H1 (cell line): ENCODE results near the gene FIGNL1. TPM values are rescaled to one million over a fixed set of nuclear protein-coding genes. Genes with fewer than 3 reads are reported as not detected.

Source experiments
- CTCF ChIA-PET: fragments of 300-600 bp; sonication (Branson Sonifier 250); formaldehyde crosslinking; loops from one replicate; lab custom pipeline; 2021; ENCODE audit not compliant: partially characterized antibody; lab: Charles Lee
- POLR2A ChIA-PET: fragments of 300-600 bp; sonication (Branson Sonifier 250); formaldehyde crosslinking; loops from one replicate; lab custom pipeline; 2021; ENCODE audit warnings: inconsistent platforms; ENCODE audit not compliant: partially characterized antibody; lab: Charles Lee
- DNase-seq, 2 experiments: peaks; one replicate each; pipeline versions ENCODE4 v3.0.0 to v3.0.0-alpha.2; 2010 to 2022; ENCODE audit warnings: low spot score in 2 of 2, low read depth in 1 of 2, mixed read lengths in 1 of 2
- FAIRE-seq: peaks from 2 replicates; lab custom pipeline; 2011; peaks lifted over from hg19 to GRCh38; lab: Jason Lieb, UNC
- H2AFZ ChIP-seq: 2 replicates; pipeline ENCODE4 v1.8.1; 2012; ENCODE audit warnings: low read length, inconsistent platforms
- H2AK5ac ChIP-seq: 2 replicates; pipeline ENCODE4 v1.6.1; 2013; ENCODE audit warnings: low read depth, low read length
- H2BK120ac ChIP-seq: replicated peaks from 2 replicates; pipeline ENCODE3; 2013; ENCODE audit warnings: low read depth, low read length, inconsistent platforms
- H2BK12ac ChIP-seq: 2 replicates; pipeline ENCODE4 v1.6.1; 2013; ENCODE audit warnings: low read depth, low read length
- H2BK15ac ChIP-seq: 2 replicates; pipeline ENCODE4 v1.6.1; 2013; ENCODE audit warnings: low read length
- H2BK20ac ChIP-seq: 2 replicates; pipeline ENCODE4 v1.6.1; 2013; ENCODE audit warnings: low read length
- H2BK5ac ChIP-seq: 2 replicates; pipeline ENCODE4 v1.6.1; 2013; ENCODE audit warnings: low read depth, low read length
- H3K14ac ChIP-seq: 2 replicates; pipeline ENCODE4 v1.6.1; 2013; ENCODE audit warnings: inconsistent platforms; ENCODE audit not compliant: insufficient read length
- H3K18ac ChIP-seq: 2 replicates; pipeline ENCODE4 v1.6.1; 2013; ENCODE audit warnings: low read length; ENCODE audit errors: extremely low read depth
- H3K23ac ChIP-seq: 2 replicates; pipeline ENCODE4 v1.6.1; 2013; ENCODE audit warnings: inconsistent platforms; ENCODE audit not compliant: insufficient read length
- H3K23me2 ChIP-seq: 2 replicates; pipeline ENCODE4 v1.6.1; 2013; ENCODE audit warnings: low read depth, low read length
- H3K27ac ChIP-seq: 2 replicates; pipeline ENCODE4 v1.6.1; 2011; ENCODE audit warnings: low read depth, low read length, inconsistent platforms
- H3K27me3 ChIP-seq, 4 experiments: replicated peaks in 1 of 4; 1 replicate in 1 of 4; 2 replicates in 3 of 4; pipeline versions ENCODE4 v1.6.1 to v1.8.1; 2011 to 2013; ENCODE audit warnings: low read length in 3 of 4, mild to moderate bottlenecking in 3 of 4, inconsistent platforms in 2 of 4, mixed read lengths in 2 of 4, moderate library complexity in 1 of 4; ENCODE audit not compliant: control insufficient read depth in 3 of 4, insufficient read depth in 3 of 4; ENCODE audit errors: extremely low read depth in 1 of 4
- H3K36me3 ChIP-seq, 4 experiments: 2 replicates each; pipeline versions ENCODE4 v1.6.1 to v1.8.1; 2011 to 2013; ENCODE audit warnings: mild to moderate bottlenecking in 4 of 4, low read length in 3 of 4, moderate library complexity in 2 of 4, control low read depth in 1 of 4, inconsistent platforms in 1 of 4; ENCODE audit not compliant: insufficient read depth in 4 of 4, control insufficient read depth in 2 of 4
- H3K4ac ChIP-seq: replicated peaks from 2 replicates; pipeline ENCODE3; 2013; ENCODE audit warnings: low read length, low read depth, mixed read lengths, inconsistent platforms; ENCODE audit not compliant: insufficient read length
- H3K4me1 ChIP-seq, 4 experiments: replicated peaks in 1 of 4; 1 replicate in 1 of 4; 2 replicates in 3 of 4; pipeline versions ENCODE4 v1.6.1 to v1.8.1; 2011 to 2013; ENCODE audit warnings: low read length in 3 of 4, inconsistent platforms in 2 of 4, mixed read lengths in 1 of 4; ENCODE audit not compliant: insufficient read depth in 4 of 4, control insufficient read depth in 3 of 4
- H3K4me2 ChIP-seq, 2 experiments: 2 replicates each; pipeline versions ENCODE4 v1.6.1 to v1.8.1; 2011 to 2013; ENCODE audit warnings: low read depth in 2 of 2, low read length in 2 of 2, control low read depth in 1 of 2, inconsistent platforms in 1 of 2, mild to moderate bottlenecking in 1 of 2; ENCODE audit not compliant: insufficient read depth in 1 of 2
- H3K4me3 ChIP-seq, 4 experiments: fragments of 200-600, 300-600 bp in 1 of 4; sonication (generic), shearing (Covaris generic), sonication (Bioruptor Twin) in 1 of 4; 2 replicates each; pipeline versions ENCODE4 v1.5.1 to v1.8.1; 2011 to 2016; ENCODE audit warnings: low read length in 4 of 4, low read depth in 3 of 4, control low read depth in 2 of 4, inconsistent platforms in 2 of 4, mild to moderate bottlenecking in 2 of 4, mixed read lengths in 1 of 4, moderate library complexity in 1 of 4; ENCODE audit not compliant: insufficient read depth in 2 of 4; ENCODE audit errors: extremely low read depth in 1 of 4
- H3K56ac ChIP-seq: replicated peaks from 2 replicates; pipeline ENCODE3; 2013; ENCODE audit warnings: low read depth, mild to moderate bottlenecking, mixed read lengths, low read length, inconsistent platforms; ENCODE audit not compliant: insufficient read length
- H3K79me1 ChIP-seq: 2 replicates; pipeline ENCODE4 v1.6.1; 2013; ENCODE audit warnings: low read depth, low read length, control low read depth
- H3K79me2 ChIP-seq, 2 experiments: 2 replicates each; pipeline versions ENCODE4 v1.6.1 to v1.8.1; 2012 to 2013; ENCODE audit warnings: low read length in 2 of 2, mild to moderate bottlenecking in 2 of 2, inconsistent platforms in 1 of 2; ENCODE audit not compliant: insufficient read depth in 2 of 2, control insufficient read depth in 1 of 2
- H3K9ac ChIP-seq, 4 experiments: replicated peaks in 1 of 4; 1 replicate in 1 of 4; 2 replicates in 3 of 4; pipeline versions ENCODE4 v1.6.1 to v1.8.1; 2011 to 2013; ENCODE audit warnings: low read depth in 3 of 4, low read length in 3 of 4, control low read depth in 2 of 4, mild to moderate bottlenecking in 2 of 4, moderate library complexity in 2 of 4, inconsistent platforms in 1 of 4; ENCODE audit errors: extremely low read depth in 1 of 4
- H3K9me3 ChIP-seq, 2 experiments: 2 replicates each; pipeline versions ENCODE4 v1.6.1 to v1.8.1; 2012 to 2013; ENCODE audit warnings: mild to moderate bottlenecking in 2 of 2, moderate library complexity in 2 of 2, control low read depth in 1 of 2, inconsistent platforms in 1 of 2, low read depth in 1 of 2, low read length in 1 of 2, mixed read lengths in 1 of 2; ENCODE audit not compliant: insufficient read depth in 2 of 2
- H4K20me1 ChIP-seq, 2 experiments: replicated peaks in 1 of 2; 2 replicates each; pipeline versions ENCODE3 to v1.8.1; 2011 to 2013; ENCODE audit warnings: inconsistent platforms in 2 of 2, low read length in 2 of 2, mild to moderate bottlenecking in 1 of 2; ENCODE audit not compliant: insufficient read depth in 2 of 2, control insufficient read depth in 1 of 2
- H4K5ac ChIP-seq: 2 replicates; pipeline ENCODE4 v1.6.1; 2013; ENCODE audit warnings: low read length, low read depth, mixed read lengths, inconsistent platforms; ENCODE audit not compliant: insufficient read length
- H4K8ac ChIP-seq: 2 replicates; pipeline ENCODE4 v1.8.0; 2013; ENCODE audit warnings: mild to moderate bottlenecking, moderate library complexity, low read length, inconsistent platforms; ENCODE audit not compliant: insufficient read depth; ENCODE audit errors: extremely low read depth
- H4K91ac ChIP-seq: replicated peaks from 2 replicates; pipeline ENCODE3; 2013; ENCODE audit warnings: low read length, mixed read lengths, inconsistent platforms; ENCODE audit not compliant: insufficient read length
- ASH2L ChIP-seq: fragments of 200-600, 300-600 bp; sonication (generic); IDR thresholded peaks from one replicate; pipeline ENCODE4 v1.7.1; 2017; ENCODE audit warnings: low read length
- CHD2 ChIP-seq: IDR thresholded peaks from 2 replicates; pipeline ENCODE4 v1.6.1; 2012; ENCODE audit warnings: low read length, improper control_type of control experiment
- CTBP2 ChIP-seq: IDR thresholded peaks from 2 replicates; pipeline ENCODE4 v1.7.0; 2011; ENCODE audit warnings: borderline replicate concordance, mild to moderate bottlenecking, moderate library complexity, mixed read lengths, low read length; ENCODE audit not compliant: insufficient read depth, insufficient read length
- EGR1 ChIP-seq: IDR thresholded peaks from 2 replicates; pipeline ENCODE4 v1.6.1; 2011; ENCODE audit warnings: low read depth, low read length, borderline replicate concordance
- EP300 ChIP-seq, 2 experiments: IDR thresholded peaks; 1 replicate in 1 of 2; 2 replicates in 1 of 2; pipeline ENCODE4 v1.6.1; 2011 to 2012; ENCODE audit warnings: low read depth in 2 of 2, low read length in 2 of 2, mild to moderate bottlenecking in 2 of 2, borderline replicate concordance in 1 of 2, inconsistent platforms in 1 of 2, moderate library complexity in 1 of 2
- MAFK ChIP-seq: IDR thresholded peaks from 2 replicates; pipeline ENCODE4 v1.6.1; 2012; ENCODE audit warnings: low read depth, mild to moderate bottlenecking, improper control_type of control experiment, low read length
- NANOG ChIP-seq: IDR thresholded peaks from 2 replicates; pipeline ENCODE4 v1.6.1; 2011; ENCODE audit warnings: low read length, low read depth, mild to moderate bottlenecking, inconsistent platforms; ENCODE audit not compliant: insufficient read depth, poor library complexity, severe bottlenecking
- POLR2AphosphoS5 ChIP-seq: IDR thresholded peaks from 2 replicates; pipeline ENCODE4 v1.6.1; 2011; ENCODE audit warnings: low read depth, low read length
- RFX5 ChIP-seq: IDR thresholded peaks from 2 replicates; pipeline ENCODE4 v1.6.1; 2011; ENCODE audit warnings: low read depth, low read length, improper control_type of control experiment, borderline replicate concordance
- RNF2 ChIP-seq: fragments of 200-900, 300-1000 bp; sonication (generic); IDR thresholded peaks from 2 replicates; pipeline ENCODE4 v1.7.1; 2016; ENCODE audit warnings: borderline replicate concordance, low read depth, mild to moderate bottlenecking, antibody characterized with exemption, low read length; ENCODE audit not compliant: poor library complexity, severe bottlenecking; ENCODE audit errors: missing control alignments
- TBP ChIP-seq: IDR thresholded peaks from 2 replicates; pipeline ENCODE4 v1.6.1; 2011; ENCODE audit warnings: low read depth, low read length, improper control_type of control experiment
- WGBS, 2 experiments: shearing (Covaris generic) in 1 of 2; methylation state at CpG; one replicate each; pipeline versions ENCODE4 v1.1.6 to v1.1.7; 2013 to 2015; ENCODE audit warnings: low lambda C conversion rate in 2 of 2, mixed read lengths in 2 of 2, inconsistent platforms in 1 of 2, low coverage in 1 of 2, missing lambda C conversion rate in 1 of 2; ENCODE audit not compliant: insufficient replicate concordance in 2 of 2, insufficient coverage in 1 of 2, insufficient read length in 1 of 2; ENCODE audit errors: extremely low coverage in 1 of 2, missing lambda C conversion rate in 1 of 2; 5-methylcytosine and 5-hydroxymethylcytosine counted together
- polyA plus RNA-seq, 7 experiments: library from polyadenylated mRNA; depleted of rRNA in 3 of 7; stranded (reverse) in 5 of 7; unstranded in 2 of 7; fragments of >200 nt in 5 of 7; fragments of 200-250 nt in 2 of 7; gene quantifications; 1 replicate in 5 of 7; 2 replicates in 1 of 7; 4 replicates in 1 of 7; pipeline versions ENCODE4 v1.2.1 to v1.2.3, GENCODE V29; 2011 to 2013; ENCODE audit warnings: missing spikeins in 2 of 7, mixed read lengths in 2 of 7
- total RNA-seq: library from RNA; stranded (reverse); fragmentation: NEBNext Ultra II Directional; extraction: Animal tissue kit (Norgen Biotek cat#: 25700); gene quantifications from 2 replicates; pipeline ENCODE4 v1.2.1, GENCODE V29; 2021
- TF ChIP-seq, protein P1 (sequence below): IDR thresholded peaks from 2 replicates; pipeline ENCODE4 v1.6.1; 2011; ENCODE audit warnings: low read length, improper control_type of control experiment

Gene FIGNL1
- total and polyA plus RNA-seq, 2 of the 8 experiments (the other 6 are each of a cell fraction or from before 2014, with no cell fraction given): 6.5 to 9.9 TPM

DNA sequence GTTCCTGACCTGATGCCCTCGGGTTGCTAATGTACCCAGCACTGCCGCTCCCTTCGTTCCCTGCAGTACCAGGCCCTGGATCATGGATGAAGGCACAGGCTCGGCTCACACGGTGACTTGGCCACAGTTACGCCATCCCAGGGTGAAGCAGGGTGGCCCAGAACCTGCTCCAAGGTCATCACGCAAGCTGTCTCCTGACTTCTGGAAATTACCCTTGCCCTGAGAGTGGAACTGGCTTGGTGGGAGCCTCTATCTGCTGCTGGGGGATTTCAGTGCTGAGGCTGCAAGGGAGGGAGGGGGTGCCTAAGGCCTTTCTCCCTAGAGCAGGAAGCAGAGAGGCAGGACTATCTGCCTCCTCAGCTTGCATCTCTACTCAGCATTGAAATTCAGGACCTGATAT lies 36.6 kb downstream of the FIGNL1 start:
- H3K14ac ChIP-seq: no peak overlapping the region
- H4K91ac ChIP-seq: no peak overlapping the region
- no peak overlapping the region for H4K5ac ChIP-seq
- H3K4ac ChIP-seq: no peak overlapping the region
- H3K9ac ChIP-seq: no peak overlapping the region
- H2AFZ ChIP-seq: no peak overlapping the region
- FAIRE-seq (no peak), DNase-seq (no peak)
- no peak overlapping the region for H3K4me2 ChIP-seq
- H4K20me1 ChIP-seq: no peaks in the 10 kb centered on the region
- H3K4me3 ChIP-seq: no peak overlapping the region
- TF ChIP-seq ASH2L (no peak), RNF2 (no peak), CHD2 (no peak), CTBP2 (no peak), EGR1 (no peak), TBP (no peak), RFX5 (no peak), EP300 (IDR thresholded peaks at IDR 0.05; ENCODE audit: borderline replicate concordance in 1 of 2, low read depth in 2 of 2, low read length in 2 of 2) (no peak), MAFK (no peak), NANOG (no peak), POLR2AphosphoS5 (no peak)
- TF ChIP-seq, protein P1, sequence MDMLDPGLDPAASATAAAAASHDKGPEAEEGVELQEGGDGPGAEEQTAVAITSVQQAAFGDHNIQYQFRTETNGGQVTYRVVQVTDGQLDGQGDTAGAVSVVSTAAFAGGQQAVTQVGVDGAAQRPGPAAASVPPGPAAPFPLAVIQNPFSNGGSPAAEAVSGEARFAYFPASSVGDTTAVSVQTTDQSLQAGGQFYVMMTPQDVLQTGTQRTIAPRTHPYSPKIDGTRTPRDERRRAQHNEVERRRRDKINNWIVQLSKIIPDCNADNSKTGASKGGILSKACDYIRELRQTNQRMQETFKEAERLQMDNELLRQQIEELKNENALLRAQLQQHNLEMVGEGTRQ: no peak
- ChIA-PET CTCF (interaction anchor here (1.1 to 1.2 kb wide), 2 partner anchors 7 to 320 kb away, joined by 3 read pairs; no protein-coding TSS in a partner anchor), POLR2A (no interaction called here)
- no peaks in the 10 kb centered on the region for H3K23me2 ChIP-seq
- H2AK5ac ChIP-seq: no peak overlapping the region
- no peak overlapping the region for H3K27ac ChIP-seq
- H2BK20ac ChIP-seq: no peak overlapping the region
- H2BK12ac ChIP-seq: no peak overlapping the region
- H3K9me3 ChIP-seq: no peaks in the 10 kb centered on the region
- H2BK15ac ChIP-seq: no peak overlapping the region
- no peak overlapping the region for H3K23ac ChIP-seq
- H3K79me2 ChIP-seq: no peaks in the 10 kb centered on the region
- H3K36me3 ChIP-seq: no peaks in the 10 kb centered on the region
- H4K8ac ChIP-seq: no peak overlapping the region
- H3K56ac ChIP-seq: no peak overlapping the region
- WGBS, 2 experiments: 88% methylated on average over 7 of the region's 7 CpGs; no CpG with 5 or more reads in 1 of the 2 experiments
- H3K18ac ChIP-seq: no peak overlapping the region
- peaks cover 0 to 3% (median 1%) of the 10 kb centered on the region in 4 experiments; a peak in 4 of 7 replicates for H3K4me1 ChIP-seq
- H2BK5ac ChIP-seq: no peak overlapping the region
- H2BK120ac ChIP-seq: no peak overlapping the region
- H3K27me3 ChIP-seq: no peaks in the 10 kb centered on the region; a peak in 1 of 7 replicates
- no peaks in the 10 kb centered on the region; the same call in 1 of the 2 replicates for H3K79me1 ChIP-seq
